HCT116 (cell line): ENCODE results near the gene TSEN34. TPM values are rescaled to one million over a fixed set of nuclear protein-coding genes. Genes with fewer than 3 reads are reported as not detected.

Experiments used
- ATAC-seq: fragments of 200-7000 bp; cut with Tn5 transposase; 2 replicates; pipeline ENCODE4 v1.9.1; 2020; ENCODE audit warnings: mild to moderate bottlenecking, moderate library complexity
- BruUV-seq: library from RNA; stranded (reverse); fragments of 400-500 nt; replicated peaks from 2 replicates; lab custom pipeline; 2021; lab: Mats Ljungman, UMichigan
- CTCF ChIA-PET: fragments of 300-600 bp; sonication (Branson Sonifier 250); formaldehyde crosslinking; loops from one replicate; lab custom pipeline; 2021; ENCODE audit warnings: antibody characterized with exemption; lab: Charles Lee
- POLR2A ChIA-PET: fragments of 300-600, 350-600 bp; sonication (Branson Sonifier 250); formaldehyde crosslinking; loops from one replicate; lab custom pipeline; 2021; ENCODE audit warnings: antibody characterized with exemption; lab: Charles Lee
- RAD21 ChIA-PET, 2 experiments: fragments of 300-600 bp; sonication (Branson Sonifier 250); formaldehyde crosslinking; loops; one replicate each; lab custom pipeline; 2023; ENCODE audit warnings: low total read pairs in 2 of 2; ENCODE audit not compliant: uncharacterized antibody in 2 of 2, unreplicated experiment in 2 of 2, low non-redundant PET in 1 of 2; lab: Charles Lee
- DNase-seq: peaks from one replicate; pipeline ENCODE4 v3.0.0-alpha.2; 2010; ENCODE audit warnings: low read depth, low spot score
- H2AFZ ChIP-seq: fragments of 200-600 bp; shearing (Covaris generic), sonication (generic); 2 replicates; pipeline ENCODE4 v1.6.1; 2017; ENCODE audit warnings: low read depth, mixed run types, mixed read lengths, antibody characterized with exemption, low read length; ENCODE audit not compliant: poor library complexity, severe bottlenecking
- H3K27ac ChIP-seq: 2 replicates; pipeline ENCODE4 v1.5.1; 2012; ENCODE audit warnings: low read depth, low read length
- H3K27me3 ChIP-seq: fragments of 200-600 bp; sonication (generic); 2 replicates; pipeline ENCODE4 v1.6.1; 2016; ENCODE audit warnings: mixed run types, low read length, mixed read lengths; ENCODE audit not compliant: insufficient read depth
- H3K36me3 ChIP-seq, 2 experiments: fragments of 200-500 bp in 1 of 2; fragments of 200-600 bp in 1 of 2; sonication (Bioruptor generic) in 1 of 2; sonication (generic) in 1 of 2; 2 replicates each; pipeline versions ENCODE4 v1.5.1 to v1.6.1; 2014 to 2016; ENCODE audit warnings: low read length in 2 of 2, inconsistent platforms in 1 of 2, mixed read lengths in 1 of 2, mixed run types in 1 of 2; ENCODE audit not compliant: insufficient read depth in 2 of 2, control insufficient read depth in 1 of 2
- H3K4me1 ChIP-seq, 2 experiments: fragments of 200-600 bp in 1 of 2; sonication (generic) in 1 of 2; 2 replicates each; pipeline versions ENCODE4 v1.5.1 to v1.6.1; 2012 to 2017; ENCODE audit warnings: low read length in 2 of 2, inconsistent platforms in 1 of 2, mild to moderate bottlenecking in 1 of 2, mixed read lengths in 1 of 2, mixed run types in 1 of 2, moderate library complexity in 1 of 2; ENCODE audit not compliant: insufficient read depth in 2 of 2, control insufficient read depth in 1 of 2
- H3K4me2 ChIP-seq: fragments of 200-600 bp; sonication (generic); 2 replicates; pipeline ENCODE4 v1.6.1; 2017; ENCODE audit warnings: mixed run types, low read length, mixed read lengths
- H3K4me3 ChIP-seq, 2 experiments: fragments of 200-600 bp in 1 of 2; sonication (generic) in 1 of 2; replicated peaks in 1 of 2; 2 replicates each; pipeline ENCODE4 v1.5.1; 2011 to 2016; ENCODE audit warnings: low read length in 2 of 2, control low read depth in 1 of 2, low read depth in 1 of 2, mild to moderate bottlenecking in 1 of 2, mixed read lengths in 1 of 2, mixed run types in 1 of 2
- H3K79me2 ChIP-seq: fragments of 200-600 bp; sonication (generic); 2 replicates; pipeline ENCODE4 v1.6.1; 2017; ENCODE audit warnings: mild to moderate bottlenecking, mixed run types, low read length, moderate library complexity, mixed read lengths; ENCODE audit not compliant: insufficient read depth
- H3K9ac ChIP-seq: fragments of 200-600 bp; sonication (generic); 2 replicates; pipeline ENCODE4 v1.6.1; 2016; ENCODE audit warnings: low read length, mixed read lengths
- H3K9me2 ChIP-seq: fragments of 200-600 bp; sonication (generic), shearing (Covaris generic); 2 replicates; pipeline ENCODE4 v1.6.1; 2017; ENCODE audit warnings: mixed run types, mild to moderate bottlenecking, moderate library complexity; ENCODE audit not compliant: insufficient read depth
- H3K9me3 ChIP-seq, 2 experiments: fragments of 200-500 bp in 1 of 2; fragments of 200-600 bp in 1 of 2; sonication (Bioruptor generic) in 1 of 2; sonication (generic) in 1 of 2; 2 replicates each; pipeline ENCODE4 v1.6.1; 2014 to 2017; ENCODE audit warnings: low read length in 2 of 2, mixed read lengths in 2 of 2, inconsistent platforms in 1 of 2, low read depth in 1 of 2, mild to moderate bottlenecking in 1 of 2, mixed run types in 1 of 2, moderate library complexity in 1 of 2; ENCODE audit not compliant: control insufficient read depth in 1 of 2, insufficient read depth in 1 of 2
- H4K20me1 ChIP-seq: fragments of 200-600 bp; sonication (generic), shearing (Covaris generic); 2 replicates; pipeline ENCODE4 v1.6.1; 2017; ENCODE audit warnings: mixed run types, mild to moderate bottlenecking, moderate library complexity; ENCODE audit not compliant: insufficient read depth
- CBX3 ChIP-seq: IDR thresholded peaks from 2 replicates; pipeline ENCODE4 v1.6.1; 2012; ENCODE audit warnings: low read depth
- CEBPB ChIP-seq: IDR thresholded peaks from 2 replicates; pipeline ENCODE4 v1.6.1; 2012; ENCODE audit warnings: low read depth
- EZH2 ChIP-seq: fragments of 200-600 bp; sonication (generic); IDR thresholded peaks from 2 replicates; pipeline ENCODE4 v1.6.1; 2017; ENCODE audit warnings: antibody characterized with exemption, mixed run types
- JUND ChIP-seq: IDR thresholded peaks from 2 replicates; pipeline ENCODE4 v1.6.1; 2012
- POLR2A ChIP-seq: IDR thresholded peaks from 2 replicates; pipeline ENCODE4 v1.7.0; 2011; ENCODE audit warnings: borderline replicate concordance; ENCODE audit not compliant: insufficient read depth, insufficient read length; ENCODE audit errors: extremely low read depth
- POLR2AphosphoS5 ChIP-seq: IDR thresholded peaks from 2 replicates; pipeline ENCODE4 v1.6.1; 2011; ENCODE audit warnings: mild to moderate bottlenecking, low read depth, low read length, moderate library complexity
- RAD21 ChIP-seq: IDR thresholded peaks from 2 replicates; pipeline ENCODE4 v1.6.1; 2012; ENCODE audit warnings: low read depth, mild to moderate bottlenecking
- SIN3A ChIP-seq: IDR thresholded peaks from 2 replicates; pipeline ENCODE4 v1.6.1; 2012; ENCODE audit warnings: low read depth
- TCF7L2 ChIP-seq: IDR thresholded peaks from 2 replicates; pipeline ENCODE4 v1.7.0; 2011; ENCODE audit warnings: borderline replicate concordance, inconsistent platforms; ENCODE audit not compliant: insufficient read depth, insufficient read length; ENCODE audit errors: extremely low read depth
- YY1 ChIP-seq: IDR thresholded peaks from 2 replicates; pipeline ENCODE4 v1.6.1; 2011; ENCODE audit warnings: low read length, low read depth, moderate library complexity, mild to moderate bottlenecking; ENCODE audit not compliant: insufficient replicate concordance; ENCODE audit errors: extremely low read depth
- ZNF274 ChIP-seq: fragments of 200-500 bp; sonication (Bioruptor generic); IDR thresholded peaks from 2 replicates; pipeline ENCODE4 v1.6.1; 2014; ENCODE audit warnings: mild to moderate bottlenecking, low read depth, low read length, inconsistent platforms
- intact Hi-C: fragments of 100-400 bp; cut with micrococcal nuclease; formaldehyde crosslinking; loops from 2 replicates; pipeline ENCODE4 v1.10.0; 2022
- total RNA-seq: library from RNA; stranded (reverse); gene quantifications from one replicate; pipeline ENCODE4 v1.2.1, GENCODE V29; 2021; ENCODE audit not compliant: unreplicated experiment
- TF ChIP-seq, protein P1 (sequence below): IDR thresholded peaks from 2 replicates; pipeline ENCODE4 v1.6.1; 2011; ENCODE audit warnings: mild to moderate bottlenecking, low read length, moderate library complexity; ENCODE audit not compliant: insufficient replicate concordance; ENCODE audit errors: extremely low read depth
- TF ChIP-seq, protein P2 (sequence below), 3 experiments: fragments of 200-600 bp in 1 of 3; sonication (generic) in 1 of 3; IDR thresholded peaks in 2 of 3; conservative IDR thresholded peaks in 1 of 3; 2 replicates each; pipeline ENCODE4 v1.5.1; 2012 to 2017; ENCODE audit warnings: low read depth in 2 of 3, low read length in 2 of 3, antibody characterized with exemption in 1 of 3, borderline replicate concordance in 1 of 3, control low read depth in 1 of 3, mild to moderate bottlenecking in 1 of 3, mixed read lengths in 1 of 3, mixed run types in 1 of 3, moderate library complexity in 1 of 3; ENCODE audit not compliant: insufficient read depth in 1 of 3

Gene TSEN34
- total RNA-seq, 1 experiment from 2014 or later: 99.9 TPM

DNA sequence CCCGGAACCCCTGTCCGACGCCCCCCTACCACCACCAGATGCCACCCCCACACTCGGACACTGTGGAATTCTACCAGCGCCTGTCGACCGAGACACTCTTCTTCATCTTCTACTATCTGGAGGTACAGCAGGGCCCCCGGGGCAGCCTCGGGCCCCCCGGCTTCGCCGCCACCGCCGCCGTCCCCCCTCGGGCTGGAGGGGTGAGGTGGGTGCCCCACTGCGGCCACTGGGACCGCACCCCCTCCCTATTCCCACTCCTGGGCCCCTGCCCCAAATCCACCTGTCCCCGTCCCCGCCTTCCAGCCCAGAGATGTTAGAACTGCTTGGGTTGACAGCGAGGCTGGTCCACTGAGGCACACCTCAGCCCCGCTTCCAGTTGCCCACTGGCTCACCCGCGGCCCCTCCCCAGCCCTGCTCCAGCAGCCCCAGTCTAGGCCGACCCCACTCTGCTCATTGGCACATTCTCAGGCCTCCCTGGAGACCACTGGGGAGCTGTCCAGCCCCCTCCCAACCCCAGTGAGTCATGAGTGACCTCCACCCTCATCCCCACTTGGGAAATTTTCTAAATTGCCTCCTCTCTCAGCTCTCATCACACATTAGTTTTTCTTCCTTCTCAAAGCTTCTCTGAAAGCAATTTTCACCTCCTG, 38.1 kb upstream of the TSEN34 start:
- H3K4me2 ChIP-seq: no peak overlapping the region
- no peaks in the 10 kb centered on the region for H3K27me3 ChIP-seq
- no peak for TF ChIP-seq YY1
- no peak for TF ChIP-seq ZNF274
- peaks cover 56 to 69% of the 10 kb centered on the region in 2 experiments; a peak in 3 of 4 replicates for H3K36me3 ChIP-seq
- H3K9me2 ChIP-seq: no peaks in the 10 kb centered on the region
- ATAC-seq (no peak), DNase-seq (no peak)
- CTCF ChIA-PET: no interaction called here
- H3K27ac ChIP-seq: no peak overlapping the region
- POLR2A ChIA-PET: interaction anchor here (0.9 kb wide), 1 partner anchor 16 kb away, joined by 3 read pairs; the partner anchor contains the start of gene CNOT3
- H4K20me1 ChIP-seq: no peaks in the 10 kb centered on the region
- H3K4me3 ChIP-seq: no peak overlapping the region
- no TSS peak for BruUV-seq
- RAD21 ChIA-PET: no interaction called here
- H3K9ac ChIP-seq: no peak overlapping the region
- intact Hi-C loops: no loop called here
- H3K9me3 ChIP-seq: no peaks in the 10 kb centered on the region
- H2AFZ ChIP-seq: no peak overlapping the region
- H3K4me1 ChIP-seq: no peaks in the 10 kb centered on the region; a peak in 1 of 4 replicates
- no peaks in the 10 kb centered on the region for H3K79me2 ChIP-seq

DNA sequence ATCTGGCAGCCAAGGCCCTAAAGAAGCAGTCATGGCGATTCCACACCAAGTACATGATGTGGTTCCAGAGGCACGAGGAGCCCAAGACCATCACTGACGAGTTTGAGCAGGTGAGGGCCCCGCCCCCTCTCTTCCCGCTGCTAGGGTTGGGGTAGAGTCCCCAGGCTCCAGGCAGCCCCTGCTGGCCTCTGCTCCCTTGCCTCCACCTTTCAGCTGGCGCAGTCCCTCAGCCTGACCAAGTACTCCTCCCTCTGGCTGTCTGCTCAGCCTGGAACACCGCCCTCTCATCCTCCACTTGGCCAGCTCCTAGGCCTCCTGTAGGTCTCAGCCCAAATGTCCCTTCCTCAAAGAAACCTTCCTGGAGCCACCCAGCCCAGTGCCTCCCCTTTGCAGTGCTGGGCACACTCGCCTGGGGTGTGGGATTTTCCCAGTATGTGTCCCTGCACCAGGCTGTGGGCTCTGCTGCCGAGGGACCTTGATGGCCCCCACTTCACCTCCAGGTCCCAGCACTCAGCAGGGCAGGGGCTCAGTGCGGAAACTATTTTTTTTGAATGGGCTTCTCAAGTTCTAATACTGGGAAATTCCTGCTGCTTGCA, 37.3 kb upstream of the TSEN34 start:
- no peaks in the 10 kb centered on the region for H3K9me2 ChIP-seq
- H3K9ac ChIP-seq: no peak overlapping the region
- H4K20me1 ChIP-seq: no peaks in the 10 kb centered on the region
- ATAC-seq (0 out of 2 replicates have a peak, but pooled peaks have one; percentile 15), DNase-seq (no peak)
- no peak overlapping the region for H3K4me3 ChIP-seq
- intact Hi-C loops: no loop called here
- peaks cover 5% of the 10 kb centered on the region for H3K79me2 ChIP-seq
- H3K4me2 ChIP-seq: no peak overlapping the region
- BruUV-seq: no TSS peak
- H3K27me3 ChIP-seq: no peaks in the 10 kb centered on the region
- POLR2A ChIA-PET: interaction anchor here (0.9 kb wide), 1 partner anchor 17 kb away, joined by 3 read pairs; the partner anchor contains the start of gene CNOT3
- H3K9me3 ChIP-seq: no peaks in the 10 kb centered on the region
- peaks cover 53 to 67% of the 10 kb centered on the region in 2 experiments; a peak in 3 of 4 replicates for H3K36me3 ChIP-seq
- H2AFZ ChIP-seq: no peak overlapping the region
- H3K27ac ChIP-seq: no peak overlapping the region
- CTCF ChIA-PET: no interaction called here
- RAD21 ChIA-PET: no interaction called here
- H3K4me1 ChIP-seq: peaks cover 7 to 8% of the 10 kb centered on the region in 2 experiments
- TF ChIP-seq JUND: no peak
- no peak for TF ChIP-seq POLR2AphosphoS5
- no peak for TF ChIP-seq POLR2A
- TF ChIP-seq CEBPB: no peak
- TF ChIP-seq CBX3: no peak
- TF ChIP-seq RAD21: no peak
- TF ChIP-seq TCF7L2: no peak
- no peak for TF ChIP-seq EZH2
- no peak for TF ChIP-seq YY1
- TF ChIP-seq, protein P1, sequence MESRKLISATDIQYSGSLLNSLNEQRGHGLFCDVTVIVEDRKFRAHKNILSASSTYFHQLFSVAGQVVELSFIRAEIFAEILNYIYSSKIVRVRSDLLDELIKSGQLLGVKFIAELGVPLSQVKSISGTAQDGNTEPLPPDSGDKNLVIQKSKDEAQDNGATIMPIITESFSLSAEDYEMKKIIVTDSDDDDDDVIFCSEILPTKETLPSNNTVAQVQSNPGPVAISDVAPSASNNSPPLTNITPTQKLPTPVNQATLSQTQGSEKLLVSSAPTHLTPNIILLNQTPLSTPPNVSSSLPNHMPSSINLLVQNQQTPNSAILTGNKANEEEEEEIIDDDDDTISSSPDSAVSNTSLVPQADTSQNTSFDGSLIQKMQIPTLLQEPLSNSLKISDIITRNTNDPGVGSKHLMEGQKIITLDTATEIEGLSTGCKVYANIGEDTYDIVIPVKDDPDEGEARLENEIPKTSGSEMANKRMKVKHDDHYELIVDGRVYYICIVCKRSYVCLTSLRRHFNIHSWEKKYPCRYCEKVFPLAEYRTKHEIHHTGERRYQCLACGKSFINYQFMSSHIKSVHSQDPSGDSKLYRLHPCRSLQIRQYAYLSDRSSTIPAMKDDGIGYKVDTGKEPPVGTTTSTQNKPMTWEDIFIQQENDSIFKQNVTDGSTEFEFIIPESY: no peak
- no peak for TF ChIP-seq SIN3A
- TF ChIP-seq, protein P2, sequence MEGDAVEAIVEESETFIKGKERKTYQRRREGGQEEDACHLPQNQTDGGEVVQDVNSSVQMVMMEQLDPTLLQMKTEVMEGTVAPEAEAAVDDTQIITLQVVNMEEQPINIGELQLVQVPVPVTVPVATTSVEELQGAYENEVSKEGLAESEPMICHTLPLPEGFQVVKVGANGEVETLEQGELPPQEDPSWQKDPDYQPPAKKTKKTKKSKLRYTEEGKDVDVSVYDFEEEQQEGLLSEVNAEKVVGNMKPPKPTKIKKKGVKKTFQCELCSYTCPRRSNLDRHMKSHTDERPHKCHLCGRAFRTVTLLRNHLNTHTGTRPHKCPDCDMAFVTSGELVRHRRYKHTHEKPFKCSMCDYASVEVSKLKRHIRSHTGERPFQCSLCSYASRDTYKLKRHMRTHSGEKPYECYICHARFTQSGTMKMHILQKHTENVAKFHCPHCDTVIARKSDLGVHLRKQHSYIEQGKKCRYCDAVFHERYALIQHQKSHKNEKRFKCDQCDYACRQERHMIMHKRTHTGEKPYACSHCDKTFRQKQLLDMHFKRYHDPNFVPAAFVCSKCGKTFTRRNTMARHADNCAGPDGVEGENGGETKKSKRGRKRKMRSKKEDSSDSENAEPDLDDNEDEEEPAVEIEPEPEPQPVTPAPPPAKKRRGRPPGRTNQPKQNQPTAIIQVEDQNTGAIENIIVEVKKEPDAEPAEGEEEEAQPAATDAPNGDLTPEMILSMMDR (IDR thresholded peaks at IDR 0.05 in 2 of 3, conservative IDR thresholded peaks at IDR 0.05 in 1 of 3; ENCODE audit: borderline replicate concordance in 1 of 3, insufficient read depth in 1 of 3, low read depth in 2 of 3, low read length in 2 of 3): no peak
